Renal pelvis (tissue), 4 donors: ENCODE measurements around the gene KIF19. TPM values are rescaled to one million over a fixed set of nuclear protein-coding genes. Genes with fewer than 3 reads are reported as not detected.
"Not testable (repeated sequence)": the region's sequence is repeated elsewhere in the genome, so short reads cannot be mapped to it uniquely, and the experiment has no call there.

Experiments used
- DNase-seq: peaks from one replicate; pipeline ENCODE4 v3.0.0-alpha.2; 2013
- polyA plus RNA-seq, 3 donors: library from polyadenylated mRNA; unstranded; fragments of 120-200 nt; gene quantifications; one replicate each; pipeline ENCODE4 v1.2.1, GENCODE V29; 2013; ENCODE audit not compliant: insufficient read length in 3 of 3

The KIF19 gene
- polyA plus RNA-seq, 3 donors, result 0.22 to 0.96 (median 0.50) TPM

DNA sequence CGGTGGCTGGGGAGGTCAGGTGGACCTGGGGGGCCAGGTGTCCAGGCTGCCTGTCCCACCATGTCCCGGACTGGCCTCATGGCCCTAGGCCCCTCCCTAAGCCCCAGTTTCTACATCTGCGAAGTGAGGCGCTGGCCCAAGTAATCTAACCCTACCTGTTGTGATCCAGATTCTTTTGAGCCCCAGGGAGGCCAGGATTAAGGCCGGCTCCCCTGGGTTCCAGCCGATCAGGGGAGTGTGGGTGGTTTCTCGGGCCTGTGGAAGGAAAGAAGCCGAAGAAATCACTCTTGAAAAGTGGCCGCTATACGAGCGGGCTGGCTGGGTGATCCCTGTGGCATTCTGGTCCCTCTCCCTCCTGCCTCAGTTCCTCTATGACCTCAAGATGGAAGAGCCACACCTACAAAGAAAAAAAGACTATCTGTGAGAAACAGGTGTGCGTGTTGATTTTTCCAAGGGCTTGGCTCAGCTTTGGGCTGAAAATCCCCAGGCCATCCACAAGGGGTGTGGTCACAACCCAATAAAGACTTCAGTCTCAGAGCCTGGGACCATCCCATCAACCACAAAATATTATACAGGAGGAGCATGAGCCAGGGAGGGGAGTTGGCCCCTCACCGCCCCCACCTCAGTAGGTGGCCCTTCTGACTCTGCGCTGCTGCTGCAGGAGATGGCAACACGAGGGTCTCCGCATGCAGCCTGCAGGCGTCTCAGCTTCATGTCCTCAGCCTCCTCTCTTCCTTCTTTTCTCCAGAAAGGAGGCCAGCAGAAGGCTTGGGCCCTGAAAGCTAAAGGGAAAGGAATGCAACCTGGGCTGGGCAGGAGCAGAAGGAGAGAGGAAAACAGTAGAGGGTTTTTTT lies 61.6 kb downstream of the KIF19 start:
- no peak for DNase-seq

DNA sequence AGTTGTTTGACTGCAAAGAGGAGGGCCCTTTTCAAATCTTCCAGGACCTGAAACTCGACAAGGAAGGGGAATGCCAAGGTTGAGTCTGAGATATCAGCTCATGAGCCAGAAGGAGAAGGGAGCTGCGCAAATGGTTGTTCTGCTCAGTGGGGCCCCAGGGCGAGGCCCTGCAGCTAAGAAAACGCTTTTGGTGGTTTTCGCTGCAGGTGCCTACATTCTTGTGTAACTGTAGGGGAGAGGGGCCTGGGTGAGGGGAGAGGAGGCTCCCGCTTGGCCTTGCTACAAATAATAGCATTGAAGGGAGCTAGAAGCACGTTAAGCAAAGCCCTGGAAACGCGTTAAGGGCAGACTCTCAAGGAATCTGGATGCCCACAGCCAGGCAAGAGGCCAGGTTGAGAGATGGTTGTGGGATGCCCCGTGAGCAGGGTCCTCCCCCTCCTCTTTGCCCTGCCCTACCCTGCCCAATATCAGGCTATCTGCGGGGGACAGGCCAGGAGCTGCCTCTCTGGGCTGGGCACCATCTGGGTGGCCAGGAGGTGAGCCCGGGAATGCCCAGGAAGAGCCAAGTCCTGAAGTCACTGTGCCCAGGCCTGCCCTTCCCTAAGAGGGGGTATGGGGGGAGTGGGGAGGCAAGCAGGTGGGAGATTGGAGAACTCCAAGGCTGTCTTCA lies 63.2 kb downstream of the KIF19 start:
- no peak for DNase-seq

- no peak for DNase-seq
Measured at GRCh38 chr17:74389937-74390679, 64.1 kb downstream of the KIF19 start.

DNA sequence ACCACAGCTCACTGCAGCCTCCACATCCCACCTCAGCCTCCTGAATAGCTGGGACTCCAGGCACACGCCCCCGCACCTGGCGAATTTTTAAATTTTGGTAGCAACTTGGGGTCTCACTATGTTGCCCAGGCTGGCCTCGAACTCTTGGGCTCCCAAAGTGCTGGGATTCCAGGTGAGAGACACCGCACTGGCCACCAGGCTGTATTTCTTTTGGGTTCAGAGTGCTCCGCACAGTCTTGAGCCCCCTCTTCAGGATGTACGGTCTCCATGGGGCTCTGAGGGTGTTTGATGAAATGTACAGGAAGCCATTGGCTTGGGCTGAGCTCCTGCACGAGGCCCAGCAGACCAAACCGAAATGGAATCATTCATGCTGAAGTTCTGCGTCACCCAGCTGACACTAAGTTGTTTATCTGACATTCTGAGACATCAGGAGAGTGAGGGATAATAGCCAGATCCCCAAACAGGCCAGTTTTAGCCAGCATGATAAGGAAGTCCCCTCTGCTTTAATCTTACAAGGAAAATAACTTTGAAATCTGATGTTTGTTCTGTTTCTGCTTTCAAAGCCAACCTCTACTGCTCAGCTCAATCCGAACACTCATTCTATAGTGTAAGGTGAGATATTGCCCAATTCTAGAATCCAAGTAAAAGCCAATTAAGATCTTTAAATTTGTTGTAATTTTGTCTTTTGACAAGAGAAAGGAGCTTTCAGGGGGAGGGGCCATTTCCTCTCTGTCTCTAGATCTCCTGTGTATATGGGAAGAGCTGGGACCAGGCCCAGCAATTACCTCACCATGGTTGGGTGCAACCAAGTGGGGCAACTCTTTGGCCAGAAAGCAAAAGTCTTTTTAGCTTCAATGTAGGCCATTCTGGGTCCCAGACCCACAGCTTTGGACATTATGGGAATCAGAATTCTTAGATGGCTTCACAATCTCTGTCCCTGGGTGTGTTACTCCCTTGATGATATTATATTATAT lies 64.9 kb downstream of the KIF19 start:
- DNase-seq, result no peak

- no peak for DNase-seq
Measured at GRCh38 chr17:74391771-74392170, 65.7 kb downstream of the KIF19 start.

DNA sequence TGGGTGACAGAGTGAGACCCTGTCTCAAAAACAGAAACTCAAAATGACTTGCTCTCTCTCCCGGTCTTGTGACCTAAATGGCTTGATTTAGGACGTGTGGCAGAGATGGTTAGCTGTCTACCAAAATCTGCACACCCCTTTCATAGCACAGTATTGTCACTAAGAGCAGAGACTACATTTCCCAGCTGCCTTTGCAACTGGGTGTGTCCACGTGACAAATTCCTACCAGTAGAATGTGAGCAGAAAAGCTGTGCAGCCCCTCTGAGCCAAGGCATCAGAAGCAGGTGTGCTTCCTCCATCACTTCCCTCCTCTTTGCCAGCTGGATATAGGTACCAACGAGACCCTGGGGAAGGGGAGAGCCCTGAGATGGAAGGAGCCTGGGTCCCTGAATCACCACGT lies 66.8 kb downstream of the KIF19 start:
- no peak for DNase-seq

DNA sequence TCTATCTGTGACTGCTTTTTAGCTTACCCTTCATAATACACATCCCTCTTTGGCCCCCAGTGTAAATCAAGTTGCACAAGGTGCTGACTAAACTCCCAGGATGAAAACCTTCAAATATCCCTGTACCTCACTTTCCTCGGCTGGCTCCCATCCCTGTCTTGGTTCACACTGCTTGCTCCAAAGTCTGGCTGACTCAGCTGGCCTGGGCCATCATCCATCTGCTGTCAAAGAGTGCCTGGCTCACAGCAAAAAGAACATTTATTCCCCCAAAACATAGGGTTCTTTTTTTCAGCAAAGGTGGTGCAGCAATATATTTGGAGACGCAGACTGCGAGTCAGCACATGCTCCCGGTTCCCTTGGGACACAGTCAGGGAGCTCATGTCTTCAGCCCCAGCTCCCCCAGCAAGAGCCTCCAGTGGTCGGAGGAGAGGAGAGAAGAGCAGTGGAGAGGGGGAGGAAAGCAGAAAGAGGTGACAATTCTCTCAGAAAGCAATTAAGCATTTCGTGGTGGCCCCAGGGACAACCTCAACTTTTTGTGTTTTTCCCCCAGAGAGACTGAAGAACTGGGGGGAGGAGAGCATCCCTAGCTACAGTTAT lies 67.4 kb downstream of the KIF19 start:
- no peak for DNase-seq

- DNase-seq, result no peak
Measured at GRCh38 chr17:74394275-74394950, 68.4 kb downstream of the KIF19 start.

DNA sequence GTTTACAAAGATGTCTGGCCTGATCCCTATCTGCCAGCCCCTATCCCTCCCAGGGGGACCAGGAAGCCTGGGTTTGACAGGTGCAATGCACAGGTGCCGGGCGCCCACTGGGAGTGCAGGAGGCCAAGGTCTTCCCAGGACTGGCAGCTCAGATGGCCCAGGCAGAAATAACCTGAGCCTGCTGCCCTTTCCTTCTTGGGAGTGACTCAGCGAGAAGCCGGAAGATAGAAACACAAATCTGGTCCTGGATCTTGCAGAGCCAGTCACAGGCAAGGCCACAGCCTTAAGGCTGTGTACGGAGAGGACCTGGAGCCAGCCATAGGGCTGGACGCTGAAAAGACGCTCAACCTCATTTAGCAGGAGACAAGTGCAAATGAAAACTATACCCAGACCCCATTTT lies 69.0 kb downstream of the KIF19 start:
- no peak for DNase-seq

DNA sequence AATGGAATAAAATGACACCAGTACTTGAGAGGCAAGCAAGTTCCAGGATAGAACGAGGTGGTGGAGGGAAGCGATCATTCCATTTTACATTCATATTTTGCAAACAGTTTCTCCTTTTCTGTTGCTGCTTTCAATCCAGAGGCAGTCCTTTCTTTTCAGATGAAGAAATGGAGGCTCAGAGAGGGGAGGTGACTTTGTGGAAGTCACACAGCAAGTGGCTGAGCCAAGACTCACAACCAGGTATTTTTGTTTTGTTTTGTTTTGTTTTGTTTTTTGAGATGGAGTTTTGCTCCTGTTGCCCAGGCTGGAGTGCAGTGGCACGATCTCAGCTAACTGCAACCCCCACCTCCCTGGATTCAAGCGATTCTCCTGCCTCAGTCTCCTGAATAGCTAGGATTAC lies 70.5 kb downstream of the KIF19 start:
- DNase-seq, result no peak

DNA sequence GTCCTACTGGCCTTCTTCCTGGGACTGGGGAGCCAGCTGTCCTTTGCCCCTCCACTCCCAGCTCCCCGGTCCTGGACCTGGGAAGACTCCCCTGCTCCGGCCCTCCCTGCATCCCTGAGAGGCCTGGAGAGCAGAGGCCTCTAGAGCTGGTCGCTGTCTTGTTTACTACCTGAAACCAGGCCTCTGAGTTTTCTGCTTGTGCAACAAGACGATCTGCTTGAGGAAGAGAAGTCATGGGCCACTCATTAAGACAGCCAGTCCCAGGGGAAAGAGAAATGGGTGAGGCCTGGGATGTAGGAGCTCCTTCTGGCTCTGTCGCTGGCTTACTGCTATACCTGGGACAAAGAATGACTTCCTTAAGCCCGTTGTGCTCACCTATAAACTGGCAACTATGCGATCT lies 76.0 kb downstream of the KIF19 start:
- DNase-seq, result no peak

- DNase-seq, result no peak
Measured at GRCh38 chr17:74403512-74404137, 77.6 kb downstream of the KIF19 start.

- no peak for DNase-seq
Measured at GRCh38 chr17:74404218-74404617, 78.2 kb downstream of the KIF19 start.

DNA sequence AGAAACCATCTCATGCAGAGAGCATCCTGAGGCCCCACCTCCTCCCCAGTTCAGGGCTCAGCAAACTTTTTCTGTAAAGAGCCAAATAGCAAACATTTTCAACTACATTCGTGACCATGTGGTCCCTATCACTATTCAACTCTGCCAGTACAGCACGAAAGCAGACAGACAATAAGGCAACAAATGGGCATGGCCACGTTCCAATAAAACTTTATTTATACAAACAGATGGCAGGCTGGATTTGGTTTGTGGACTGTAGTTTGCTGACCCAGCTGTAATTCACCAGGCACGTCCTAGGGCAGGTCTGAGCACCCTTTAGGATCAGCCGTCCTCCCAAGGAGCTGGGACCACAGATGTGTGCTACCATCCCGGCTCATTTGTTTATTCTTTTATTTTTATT lies 78.8 kb downstream of the KIF19 start:
- DNase-seq, result no peak

DNA sequence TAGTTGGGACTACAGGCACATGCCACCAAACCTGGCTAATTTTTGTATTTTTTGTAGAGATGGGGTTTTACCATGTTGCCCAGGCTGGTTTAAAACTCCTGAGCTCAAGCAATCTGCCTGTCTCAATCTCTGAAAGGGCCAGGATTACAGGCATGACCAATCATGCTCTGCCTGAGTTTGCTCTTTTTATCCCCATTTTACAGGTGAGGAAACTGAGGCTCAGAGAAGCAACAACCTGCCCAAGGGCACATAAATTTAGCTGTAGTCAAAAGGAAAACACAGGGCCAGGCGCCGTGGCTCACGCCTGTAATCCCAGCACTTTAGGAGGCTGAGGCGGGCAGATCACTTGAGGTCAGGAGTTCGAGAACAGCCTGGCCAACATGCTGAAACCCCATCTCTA lies 79.3 kb downstream of the KIF19 start:
- DNase-seq, result not testable (repeated sequence)

Other genes with a start within 250 kb of the KIF19 start
- gene RPL38, start 122.5 kb upstream of the KIF19 start, polyA plus RNA-seq, result 1,000 to 10,000 TPM; 1,034 to 1,275 (median 1,105) TPM
- gene TTYH2, start 112.7 kb upstream of the KIF19 start, polyA plus RNA-seq, result 10 to 100 TPM; 16.7 to 17.7 (median 17.5) TPM
- under 1 TPM; 0.14 to 0.40 (median 0.37) TPM for gene DNAI2, start 52.0 kb upstream of the KIF19 start, polyA plus RNA-seq
- gene BTBD17, start 35.6 kb downstream of the KIF19 start, polyA plus RNA-seq, result under 1 TPM; 0.16 to 0.47 (median 0.46) TPM
- under 1 TPM in 2 of 3 donors, not detected in 1; 0.16 to 0.25 TPM for gene GPR142, start 41.3 kb downstream of the KIF19 start, polyA plus RNA-seq
- 100 to 1,000 TPM; 133 to 151 (median 134) TPM for gene GPRC5C, start 105.9 kb downstream of the KIF19 start, polyA plus RNA-seq
- gene CD300A, start 140.4 kb downstream of the KIF19 start, polyA plus RNA-seq, result 1 to 10 TPM; 1.5 TPM
- under 1 TPM in 2 of 3 donors, not detected in 1; 0.17 to 0.24 TPM for gene CD300LB, start 205.2 kb downstream of the KIF19 start, polyA plus RNA-seq
- gene CD300C, start 219.9 kb downstream of the KIF19 start, polyA plus RNA-seq, result under 1 TPM; 0.56 to 0.68 (median 0.59) TPM
- not detected for gene CD300H, start 241.3 kb downstream of the KIF19 start, polyA plus RNA-seq